T47D (cell line): Measurements from ENCODE around the gene OCA2.
"Not testable (repeated sequence)": the region's sequence is repeated elsewhere in the genome, so short reads cannot be mapped to it uniquely, and the experiment has no call there.

Experiments
- DNase-seq, 2 experiments: peaks; one replicate each; pipeline versions ENCODE4 v3.0.0 to v3.0.0-alpha.2; 2011 to 2012; ENCODE audit warnings: low read depth in 1 of 2, low spot score in 1 of 2
- JUND ChIP-seq: IDR thresholded peaks from 2 replicates; pipeline ENCODE4 v1.6.1; 2012; ENCODE audit warnings: low read depth
- in situ Hi-C: cut with HindIII; loops from 2 replicates; pipeline ENCODE4 v1.10.0; 2016; ENCODE audit warnings: low sequenced_read_pairs, low pct_unique_long_range_greater_than_20kb

OCA2 gene

DNA sequence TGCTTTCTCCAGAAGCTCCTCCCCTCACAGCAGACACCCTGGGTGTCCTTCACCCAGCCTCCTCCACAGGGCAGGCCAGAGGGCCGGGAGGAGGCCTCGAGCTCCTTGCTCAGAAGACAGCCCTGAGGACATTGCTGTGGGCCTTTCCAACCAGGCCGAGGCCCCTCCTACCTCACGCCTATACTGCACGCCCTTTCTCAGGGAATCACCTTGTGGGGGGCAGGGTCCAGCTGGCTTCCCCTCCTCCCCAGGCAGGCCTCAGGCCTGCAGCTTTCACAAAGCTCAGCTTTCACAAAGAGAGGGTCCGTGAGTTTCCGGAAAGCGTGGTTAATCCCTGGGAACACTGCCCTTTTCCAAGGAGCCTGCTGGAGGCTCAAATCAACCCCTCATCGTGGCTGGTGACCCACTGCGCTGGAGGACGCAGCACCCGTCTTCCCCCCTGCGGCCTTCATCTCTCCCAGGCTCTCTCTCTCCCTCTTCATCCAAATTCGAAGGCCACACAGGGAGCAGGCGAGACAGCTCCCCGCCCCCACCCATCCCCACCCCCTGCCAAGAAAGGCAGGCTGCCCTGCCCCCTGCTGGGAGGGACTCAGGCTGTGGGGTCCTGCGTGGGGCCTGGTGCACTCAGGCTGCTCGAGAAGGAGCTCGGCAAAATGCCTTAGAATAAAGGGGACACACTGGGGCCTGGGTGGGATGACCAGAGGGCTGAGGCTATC is 79.4 kb downstream of the OCA2 start:
- TF ChIP-seq JUND: no peak
- in situ Hi-C loops: no loop called here
- no peak for DNase-seq

DNA sequence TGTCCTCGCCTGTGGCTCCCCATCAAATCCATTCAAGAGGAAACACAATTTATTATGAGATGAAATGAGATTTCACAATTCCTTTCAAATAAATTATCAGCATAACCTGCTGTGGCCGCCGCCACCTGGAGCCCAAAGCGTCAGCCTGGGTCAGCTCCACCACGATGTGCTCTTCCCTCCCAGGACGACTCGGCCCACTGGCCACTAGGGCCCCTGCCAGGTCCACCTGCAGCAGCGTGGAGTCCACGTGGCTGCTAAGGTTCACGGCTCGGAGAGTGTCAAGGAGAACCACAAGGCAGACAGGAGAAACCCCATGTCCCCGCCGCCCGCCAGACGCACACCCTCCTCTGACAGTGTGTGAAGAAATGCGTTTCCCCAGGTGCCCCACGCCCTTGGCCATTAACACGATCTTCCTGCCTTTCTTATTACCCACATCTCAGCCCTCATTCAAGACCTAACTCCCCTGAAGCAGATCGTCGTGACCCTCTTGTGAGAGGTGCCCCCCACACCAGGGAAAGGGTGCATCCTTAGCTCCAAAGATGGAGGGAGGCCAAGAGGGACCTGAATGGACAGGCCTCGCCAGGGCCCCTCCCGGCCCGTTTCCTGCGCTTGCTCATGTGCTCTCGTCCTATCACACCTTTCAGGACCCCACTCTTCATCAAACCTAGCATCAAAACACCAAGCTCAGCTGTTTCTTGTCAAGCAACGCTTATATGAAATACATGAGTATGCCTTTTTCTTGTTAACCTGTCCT is 80.6 kb downstream of the OCA2 start:
- in situ Hi-C loops: no loop called here
- DNase-seq: no peak
- TF ChIP-seq JUND: no peak

DNA sequence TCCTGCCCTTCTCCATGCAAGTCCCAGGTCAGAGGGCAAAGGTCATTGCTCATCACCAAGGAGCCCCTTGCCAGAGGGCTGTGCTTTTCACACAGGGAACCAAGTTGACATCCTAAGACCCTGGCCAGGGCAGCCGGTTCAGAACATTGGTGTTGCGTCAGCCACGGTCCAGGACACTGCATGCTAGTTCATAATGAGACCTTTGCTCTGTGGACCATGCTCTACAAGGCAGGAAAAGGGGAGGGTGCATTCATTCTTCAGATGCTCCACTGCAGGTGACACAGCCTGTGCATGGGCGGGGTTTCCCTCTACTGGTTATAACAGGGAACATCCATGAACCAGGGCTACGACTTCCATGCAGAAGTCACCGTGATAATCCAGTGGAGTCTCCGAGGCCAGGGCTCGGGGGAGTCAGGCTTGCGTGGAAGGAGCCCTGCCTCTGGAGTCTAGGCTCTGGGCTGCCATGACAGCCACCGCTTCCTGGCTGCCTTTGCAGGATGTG is 81.6 kb downstream of the OCA2 start:
- no peak for TF ChIP-seq JUND
- DNase-seq: peak; percentile 70 to 73
- in situ Hi-C loops: no loop called here

DNA sequence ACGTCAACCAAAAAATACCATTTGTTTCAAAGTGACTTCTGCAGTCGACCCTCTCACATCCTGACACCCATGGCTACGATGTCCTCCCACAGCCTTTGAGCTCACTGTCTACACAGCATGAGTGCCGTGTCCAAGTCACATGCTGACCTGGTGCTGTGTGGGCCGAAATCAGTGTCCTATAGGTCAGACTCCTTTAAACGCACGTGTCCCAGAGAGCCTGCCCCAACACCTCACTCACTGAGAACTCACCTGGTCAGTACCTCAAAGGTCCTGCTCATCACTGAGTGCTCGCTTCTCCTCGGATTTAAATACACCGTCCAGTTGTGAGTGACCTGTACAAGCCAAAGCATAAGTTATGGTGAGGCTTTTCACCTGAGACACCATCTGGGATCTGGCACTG is 83.3 kb downstream of the OCA2 start:
- in situ Hi-C loops: no loop called here
- DNase-seq: no peak
- no peak for TF ChIP-seq JUND

DNA sequence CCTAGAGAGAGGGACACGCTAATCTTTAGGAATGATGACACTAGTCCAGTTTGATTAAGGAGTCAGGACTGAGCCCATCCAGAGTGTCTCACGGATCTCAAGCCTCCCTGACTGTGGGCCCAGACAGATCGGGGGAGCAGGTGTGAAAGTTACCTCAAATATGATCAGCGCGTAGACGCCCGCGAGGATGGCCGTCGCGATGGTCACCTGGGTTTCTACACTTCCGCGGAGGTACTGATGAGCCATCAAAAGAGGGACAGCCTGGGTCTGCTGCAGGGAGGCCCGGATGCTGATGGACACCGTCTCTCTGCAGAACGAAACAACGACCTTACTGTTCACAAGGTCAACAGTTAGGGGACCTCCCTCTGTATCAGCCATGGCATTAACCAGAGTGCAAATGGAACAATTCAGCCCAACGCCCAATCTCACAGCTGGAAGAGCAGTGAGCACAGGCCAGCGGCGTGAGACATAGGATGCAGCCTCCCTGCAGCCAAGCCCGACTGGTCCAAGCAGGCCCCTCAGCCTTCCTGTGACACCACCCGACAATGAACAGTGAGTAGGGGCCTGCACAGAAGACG is 84.4 kb downstream of the OCA2 start:
- TF ChIP-seq JUND: no peak
- no peak for DNase-seq
- in situ Hi-C loops: no loop called here

DNA sequence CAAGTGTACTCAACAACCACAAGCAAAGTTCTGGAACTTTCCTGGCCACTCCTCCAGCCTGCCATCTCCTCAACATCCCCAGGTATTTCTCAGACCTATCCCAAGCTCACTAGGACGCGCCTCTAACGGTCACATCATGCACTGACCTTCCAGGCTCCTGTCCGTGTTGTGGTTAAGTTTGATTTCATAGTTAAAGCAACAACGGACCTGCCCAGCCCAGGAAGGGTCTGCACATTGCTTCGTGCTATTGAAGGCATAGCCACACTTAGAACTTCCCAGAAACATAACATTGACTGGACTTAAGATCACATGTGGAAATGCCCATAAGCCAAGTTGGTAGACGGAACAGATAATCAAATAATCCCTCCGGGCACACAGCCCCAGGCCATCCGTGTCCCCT is 85.1 kb downstream of the OCA2 start:
- in situ Hi-C loops: no loop called here
- no peak for DNase-seq
- TF ChIP-seq JUND: no peak

DNA sequence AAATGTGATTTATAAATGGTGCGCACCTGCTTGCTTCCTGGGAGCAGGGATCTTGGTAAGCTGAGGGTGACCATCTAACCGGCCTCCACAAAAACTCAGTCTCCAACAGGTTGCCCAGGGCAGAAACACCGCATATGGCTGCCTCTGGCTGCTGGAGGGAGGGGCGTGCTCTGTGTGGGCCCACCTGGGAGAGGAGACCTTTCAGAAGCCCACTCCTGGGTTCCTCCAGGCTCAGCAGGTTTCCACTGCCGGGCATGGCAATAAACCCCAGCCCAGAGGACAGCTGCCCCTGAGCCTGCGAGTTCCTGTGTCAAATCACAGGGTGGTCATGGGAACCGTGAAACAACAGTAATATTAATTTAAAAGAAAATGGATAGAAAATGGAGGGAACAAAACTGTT is 85.6 kb downstream of the OCA2 start:
- no peak for DNase-seq
- in situ Hi-C loops: no loop called here
- TF ChIP-seq JUND: no peak

DNA sequence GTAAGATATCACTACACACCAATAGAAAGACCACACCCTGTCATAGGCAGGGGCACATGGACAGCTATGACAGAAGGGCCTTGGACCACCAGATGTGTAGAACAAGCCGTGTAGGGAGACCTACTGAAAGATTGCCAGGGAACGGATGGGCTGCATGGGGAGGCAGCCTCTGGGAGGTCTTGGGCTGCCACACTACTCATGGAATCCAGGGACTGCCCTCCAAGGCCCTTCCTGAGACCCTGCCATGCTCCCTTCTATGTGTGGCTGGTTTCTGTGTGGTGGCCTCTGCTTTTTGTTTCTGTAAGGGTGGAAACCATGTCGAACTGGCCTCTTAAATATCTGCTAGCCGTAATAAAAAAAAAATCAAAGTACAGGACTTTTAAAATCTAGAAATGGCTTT is 86.9 kb downstream of the OCA2 start:
- DNase-seq: no peak
- no peak for TF ChIP-seq JUND
- in situ Hi-C loops: no loop called here

DNA sequence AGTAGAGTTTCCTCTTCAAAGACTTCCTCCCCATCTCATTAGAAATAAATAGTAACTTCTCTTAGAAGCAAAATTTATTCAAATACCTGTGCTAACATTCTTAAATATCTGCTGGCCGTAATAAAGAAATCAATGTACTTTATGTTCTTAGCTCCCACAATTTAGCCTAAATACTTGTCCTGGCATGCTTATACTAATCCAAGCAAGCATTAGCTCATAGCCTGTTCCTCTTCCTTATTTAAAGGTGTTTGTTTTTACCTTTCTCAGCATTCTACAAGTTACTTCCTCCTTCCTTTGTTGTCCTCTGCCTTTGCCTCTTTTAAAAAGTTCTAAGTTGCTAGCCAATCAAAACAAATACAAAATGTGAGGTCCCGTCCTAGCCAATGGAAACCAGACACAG is 90.9 kb downstream of the OCA2 start:
- in situ Hi-C loops: not testable (repeated sequence)
- peak in 1 of 2 experiments; percentile 23 for DNase-seq

DNA sequence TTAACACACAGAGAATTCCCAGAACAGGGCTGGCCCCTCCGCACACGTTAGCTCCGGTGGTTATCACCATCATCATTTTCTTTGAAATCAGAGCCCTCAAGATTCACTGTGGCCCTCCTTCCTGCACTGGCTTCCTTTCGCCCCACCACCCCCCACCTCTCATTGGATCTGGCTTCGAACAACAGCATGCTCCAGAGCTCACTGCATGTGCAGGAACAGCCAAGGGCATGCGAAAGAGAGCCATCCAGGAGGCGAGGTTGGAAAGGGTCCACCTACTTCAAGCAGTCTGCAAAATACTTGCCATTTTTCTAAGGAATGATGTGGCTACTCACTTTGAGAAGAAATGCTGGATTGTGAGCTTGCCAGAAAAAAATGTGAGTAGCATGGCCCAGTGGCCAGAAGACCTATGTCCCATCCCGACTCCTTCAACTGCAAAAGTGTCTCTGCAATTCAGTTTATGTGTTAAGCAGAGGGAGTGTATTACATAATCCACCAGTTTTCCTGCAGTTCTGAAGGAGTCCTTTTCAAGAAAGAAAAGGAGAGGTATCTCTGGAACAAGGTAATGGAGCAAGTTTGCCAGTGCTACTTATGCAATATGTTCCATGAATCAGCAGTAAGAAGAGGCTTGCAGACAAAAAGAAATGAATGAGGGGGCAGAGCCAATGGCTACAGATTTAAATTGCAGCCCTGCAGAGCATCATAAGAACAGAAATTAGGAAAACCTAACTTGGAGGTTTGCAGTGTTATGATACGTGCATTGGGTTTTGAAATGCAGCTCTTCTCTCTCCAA is 92.8 kb downstream of the OCA2 start:
- DNase-seq: no peak
- TF ChIP-seq JUND: no peak
- in situ Hi-C loops: no loop called here

DNA sequence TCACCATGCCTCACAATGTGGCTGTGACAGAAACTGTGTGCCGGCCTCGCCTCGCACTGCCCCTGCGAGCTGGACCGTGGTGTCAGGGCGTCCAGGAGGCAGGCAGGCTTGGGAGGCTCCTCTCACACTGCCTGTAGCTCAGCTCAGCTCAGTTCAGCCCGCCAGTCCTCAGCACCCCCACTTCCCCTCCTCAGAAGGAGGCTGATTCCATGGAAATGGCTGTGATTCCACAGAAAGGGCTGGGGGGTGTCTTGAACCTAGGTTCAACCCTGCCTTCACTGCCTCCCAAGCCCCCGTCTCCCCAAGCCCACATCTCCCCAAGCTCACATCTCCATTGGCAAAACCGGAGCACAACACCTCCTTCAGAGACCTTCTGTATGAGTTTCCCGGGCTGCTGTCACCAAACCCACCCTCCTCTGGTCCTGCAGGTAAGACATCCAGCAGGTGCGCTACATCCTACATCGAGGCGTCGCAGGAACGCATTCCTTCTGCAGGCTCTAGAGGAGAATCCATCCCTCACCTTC is 94.0 kb downstream of the OCA2 start:
- in situ Hi-C loops: no loop called here
- TF ChIP-seq JUND: no peak
- no peak for DNase-seq
